GM21825 (cell line): Measurements from ENCODE around the gene ZNF573.

ENCODE experiments used
- ATAC-seq: cut with Tn5 transposase; IDR thresholded peaks from one replicate; pipeline ENCODE4 v1.9.1; 2021; ENCODE audit warnings: mild to moderate bottlenecking, moderate library complexity; ENCODE audit not compliant: unreplicated experiment

Gene ZNF573

GRCh38 chr19:37698216-37698615 is 81.2 kb downstream of the ZNF573 start:
- no peak for ATAC-seq

GRCh38 chr19:37695144-37695899 is 84.1 kb downstream of the ZNF573 start:
- no peak for ATAC-seq

- ATAC-seq = no peak
These were observed 86.3 kb downstream of the ZNF573 start for GRCh38 chr19:37692956-37693620.

GRCh38 chr19:37691881-37692504 is 87.4 kb downstream of the ZNF573 start:
- ATAC-seq = peak; percentile 64
